ENCODE results near the gene MX2. TPM values are rescaled to one million over a fixed set of nuclear protein-coding genes. Genes with fewer than 3 reads are reported as not detected.

Gene MX2, protein sequence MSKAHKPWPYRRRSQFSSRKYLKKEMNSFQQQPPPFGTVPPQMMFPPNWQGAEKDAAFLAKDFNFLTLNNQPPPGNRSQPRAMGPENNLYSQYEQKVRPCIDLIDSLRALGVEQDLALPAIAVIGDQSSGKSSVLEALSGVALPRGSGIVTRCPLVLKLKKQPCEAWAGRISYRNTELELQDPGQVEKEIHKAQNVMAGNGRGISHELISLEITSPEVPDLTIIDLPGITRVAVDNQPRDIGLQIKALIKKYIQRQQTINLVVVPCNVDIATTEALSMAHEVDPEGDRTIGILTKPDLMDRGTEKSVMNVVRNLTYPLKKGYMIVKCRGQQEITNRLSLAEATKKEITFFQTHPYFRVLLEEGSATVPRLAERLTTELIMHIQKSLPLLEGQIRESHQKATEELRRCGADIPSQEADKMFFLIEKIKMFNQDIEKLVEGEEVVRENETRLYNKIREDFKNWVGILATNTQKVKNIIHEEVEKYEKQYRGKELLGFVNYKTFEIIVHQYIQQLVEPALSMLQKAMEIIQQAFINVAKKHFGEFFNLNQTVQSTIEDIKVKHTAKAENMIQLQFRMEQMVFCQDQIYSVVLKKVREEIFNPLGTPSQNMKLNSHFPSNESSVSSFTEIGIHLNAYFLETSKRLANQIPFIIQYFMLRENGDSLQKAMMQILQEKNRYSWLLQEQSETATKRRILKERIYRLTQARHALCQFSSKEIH
- 3.9 and 102 TPM in 2 replicates for total RNA-seq

DNA sequence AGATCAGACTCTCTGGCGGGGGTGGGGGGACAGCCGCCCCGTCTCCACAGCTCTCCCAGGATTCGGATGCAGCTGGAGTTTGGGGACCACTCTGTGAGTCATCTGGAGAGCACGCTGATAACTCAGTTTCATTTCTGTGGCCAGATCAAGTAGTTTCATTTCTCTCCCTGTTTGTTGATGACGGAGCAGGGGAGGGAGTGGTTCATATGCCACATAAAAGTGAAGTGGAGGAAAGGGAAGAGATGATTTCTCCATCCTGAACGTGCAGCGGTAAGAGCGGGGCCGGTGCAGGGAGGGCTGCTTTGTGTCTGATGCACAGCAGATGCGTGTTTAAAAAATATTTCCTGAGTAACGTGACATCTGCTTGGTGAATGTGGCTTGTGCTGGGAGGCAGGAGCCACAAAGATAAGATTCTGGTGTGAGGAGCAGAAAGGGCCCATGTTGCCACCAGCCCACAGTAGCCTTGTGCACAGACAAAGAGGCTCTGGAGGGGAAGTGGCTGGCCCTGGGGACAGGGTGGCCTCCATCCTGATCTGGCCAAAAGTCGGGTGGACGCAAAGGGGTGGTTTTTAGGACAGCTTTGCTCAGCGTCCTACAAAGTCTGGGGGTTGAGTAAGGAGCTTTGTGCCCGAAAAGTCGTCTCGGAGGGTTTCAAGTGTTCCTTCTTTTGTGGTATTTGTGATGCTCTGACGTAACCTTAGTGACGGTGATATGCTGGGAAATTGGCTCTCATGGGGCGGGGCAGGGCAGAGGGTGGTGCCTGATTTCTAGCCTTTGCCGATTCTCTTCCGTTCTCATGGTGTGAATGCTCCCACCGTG is at the start of gene MX2:
Gene MX2 (plus strand): TSS at position 242 of the 819 bp plus-strand sequence. CDS start 14,880 bp downstream, outside the sequence.

GRCh38 chr21:41316200-41317062 is 45.4 kb upstream of the MX2 start, which contains the start of gene FAM3B:
Gene FAM3B, plus strand, starts transcription at chr21:41316801. Its CDS starts 79 bp downstream, at chr21:41316880.

GRCh38 chr21:41425954-41426675 is 64.3 kb downstream of the MX2 start, which contains the start of gene MX1:
Gene MX1, plus strand, starts transcription at chr21:41426239. Its CDS starts 5,832 bp downstream, at chr21:41432071.

Other genes with a start within 250 kb of the MX2 start
- 124 and 149 TPM in 2 replicates for gene BACE2, start 193.9 kb upstream of the MX2 start, total RNA-seq
- gene FAM3B, start 45.2 kb upstream of the MX2 start, total RNA-seq: not detected in 2 replicates
- 52.6 and 1,096 TPM in 2 replicates for gene MX1, start 64.2 kb downstream of the MX2 start, total RNA-seq
- not detected in 2 replicates for gene TMPRSS2, start 146.1 kb downstream of the MX2 start, total RNA-seq

Measured in epithelial cell of umbilical artery (primary cell).